A549 (cell line): ENCODE results near the gene NLK. TPM values are rescaled to one million over a fixed set of nuclear protein-coding genes. Genes with fewer than 3 reads are reported as not detected.

Source experiments
- ATAC-seq, 2 experiments: fragments of 200-7000 bp in 1 of 2; fragments of >200 bp in 1 of 2; cut with Nextera tagmentation in 1 of 2; cut with Tn5 transposase in 1 of 2; 3 replicates each; pipeline versions ENCODE4 v1.8.0 to v1.9.1; 2018 to 2020; ENCODE audit warnings: mild to moderate bottlenecking in 1 of 2, moderate library complexity in 1 of 2
- CTCF ChIA-PET: fragments of 300-600 bp; sonication (Branson Sonifier 250); formaldehyde crosslinking; extraction: SDS; loops from one replicate; lab custom pipeline; 2021; ENCODE audit warnings: antibody characterized with exemption, inconsistent platforms; lab: Yijun Ruan, JAX
- POLR2A ChIA-PET: fragments of 350-600 bp; formaldehyde crosslinking; extraction: SDS; loops from one replicate; lab custom pipeline; 2021; ENCODE audit warnings: antibody characterized with exemption, inconsistent platforms; lab: Yijun Ruan, JAX
- DNase-seq, 2 experiments: peaks; one replicate each; pipeline versions ENCODE4 v3.0.0 to v3.0.0-alpha.2; 2011 to 2016; ENCODE audit warnings: low read depth in 1 of 2, low spot score in 1 of 2
- FAIRE-seq: peaks from 2 replicates; lab custom pipeline; 2011; peaks lifted over from hg19 to GRCh38; lab: Jason Lieb, UNC
- H3K27ac ChIP-seq, 2 experiments: fragments of >200 bp; sonication (Bioruptor Twin); formaldehyde crosslinking; 3 replicates each; pipeline ENCODE4 v1.5.1; 2016 to 2017
- H3K4me1 ChIP-seq: fragments of >200 bp; sonication (Bioruptor Twin); formaldehyde crosslinking; 3 replicates; pipeline ENCODE4 v1.6.1; 2016
- H3K4me2 ChIP-seq: fragments of >200 bp; sonication (Bioruptor Twin); formaldehyde crosslinking; 3 replicates; pipeline ENCODE4 v1.6.1; 2016
- H3K4me3 ChIP-seq: fragments of >200 bp; sonication (Bioruptor Twin); formaldehyde crosslinking; 3 replicates; pipeline ENCODE4 v1.5.1; 2016
- H3K9me3 ChIP-seq: fragments of >200 bp; sonication (Bioruptor Twin); formaldehyde crosslinking; 3 replicates; pipeline ENCODE4 v1.6.1; 2016
- BHLHE40 ChIP-seq: IDR thresholded peaks from 2 replicates; pipeline ENCODE4 v1.6.1; 2012; ENCODE audit warnings: low read depth, low read length, inconsistent platforms
- CBX2 ChIP-seq: fragments of 200-600 bp; sonication (generic); IDR thresholded peaks from 2 replicates; pipeline ENCODE4 v1.6.1; 2016; ENCODE audit warnings: low read depth, mild to moderate bottlenecking, borderline replicate concordance
- CEBPB ChIP-seq, 2 experiments: fragments of >200 bp in 1 of 2; sonication (Bioruptor Twin) in 1 of 2; formaldehyde crosslinking in 1 of 2; IDR thresholded peaks; 2 replicates each; pipeline ENCODE4 v1.6.1; 2012 to 2016
- EHF ChIP-seq: fragments of 250-450 bp; sonication (Bioruptor Pico); IDR thresholded peaks from 2 replicates; pipeline ENCODE4 v1.5.0; 2020; ENCODE audit warnings: mild to moderate bottlenecking
- EHMT2 ChIP-seq: fragments of 200-600 bp; sonication (generic); IDR thresholded peaks from 2 replicates; pipeline ENCODE4 v1.6.1; 2016; ENCODE audit warnings: antibody characterized with exemption, low read depth, mild to moderate bottlenecking, moderate library complexity
- ELK1 ChIP-seq: fragments of 150-350 bp; IDR thresholded peaks from 2 replicates; pipeline ENCODE4 v1.6.1; 2014; ENCODE audit warnings: low read depth, mild to moderate bottlenecking, low read length
- FOSB ChIP-seq: fragments of 250-450 bp; sonication (Bioruptor Pico); IDR thresholded peaks from 2 replicates; pipeline ENCODE4 v1.5.0; 2020; ENCODE audit warnings: mild to moderate bottlenecking, moderate library complexity
- HMGXB4 ChIP-seq: fragments of 250-450 bp; sonication (Bioruptor Pico); IDR thresholded peaks from 2 replicates; pipeline ENCODE4 v1.5.0; 2021; ENCODE audit warnings: mild to moderate bottlenecking, moderate library complexity, borderline replicate concordance
- HOXB13 ChIP-seq: fragments of 250-450 bp; sonication (Bioruptor Pico); IDR thresholded peaks from 2 replicates; pipeline ENCODE4 v1.5.0; 2020; ENCODE audit warnings: low read depth, mild to moderate bottlenecking, moderate library complexity
- MAFK ChIP-seq: fragments of 450-650 bp; IDR thresholded peaks from 2 replicates; pipeline ENCODE4 v1.6.1; 2014; ENCODE audit not compliant: partially characterized antibody
- MYC ChIP-seq: IDR thresholded peaks from 2 replicates; pipeline ENCODE4 v1.6.1; 2012; ENCODE audit warnings: mild to moderate bottlenecking, inconsistent platforms, low read length, improper control_type of control experiment, borderline replicate concordance
- POLR2AphosphoS2 ChIP-seq: conservative IDR thresholded peaks from 2 replicates; pipeline ENCODE4 v1.6.1; 2012; ENCODE audit warnings: low read length, improper control_type of control experiment, inconsistent platforms
- RCOR1 ChIP-seq: fragments of 150-350 bp; IDR thresholded peaks from 2 replicates; pipeline ENCODE4 v1.6.1; 2014; ENCODE audit warnings: antibody characterized with exemption, low read length, low read depth
- RNF2 ChIP-seq: fragments of 200-600 bp; sonication (generic); IDR thresholded peaks from 2 replicates; pipeline ENCODE4 v1.6.1; 2016; ENCODE audit warnings: low read depth, mild to moderate bottlenecking, antibody characterized with exemption, moderate library complexity, borderline replicate concordance
- ZFP36 ChIP-seq: fragments of 450-650 bp; IDR thresholded peaks from 2 replicates; pipeline ENCODE4 v1.6.1; 2014; ENCODE audit warnings: borderline replicate concordance; ENCODE audit not compliant: partially characterized antibody
- ZNF302 ChIP-seq: fragments of 250-450 bp; sonication (Bioruptor Pico); IDR thresholded peaks from 2 replicates; pipeline ENCODE4 v1.9.0; 2021; ENCODE audit warnings: inconsistent platforms, mild to moderate bottlenecking, moderate library complexity
- WGBS: methylation state at CpG from one replicate; pipeline ENCODE4 v1.1.6; 2017; ENCODE audit errors: missing lambda C conversion rate; 5-methylcytosine and 5-hydroxymethylcytosine counted together
- polyA plus RNA-seq, 4 experiments: library from polyadenylated mRNA; depleted of rRNA in 3 of 4; stranded (reverse); fragments of >200 nt; fragmentation: RNase III in 1 of 4; extraction: RNeasy Plus Mini Kit Qiagen cat#74134 plus additional on column Dnase treatment in 1 of 4; gene quantifications; 2 replicates in 3 of 4; 3 replicates in 1 of 4; pipeline ENCODE4 v1.2.3, GENCODE V29; 2011 to 2017
- TF ChIP-seq, protein P1 (sequence below): fragments of >200 bp; sonication (Bioruptor Twin); formaldehyde crosslinking; IDR thresholded peaks from 2 replicates; pipeline ENCODE4 v1.6.1; 2016
- TF ChIP-seq, protein P2 (sequence below): IDR thresholded peaks from 2 replicates; pipeline ENCODE4 v1.6.1; 2012
- TF ChIP-seq, protein P3 (sequence below): IDR thresholded peaks from 2 replicates; pipeline ENCODE4 v1.6.1; 2012

NLK gene
- polyA plus RNA-seq, 2 of the 4 experiments (the other 2 are of a cell fraction): 11.8 to 26.5 TPM

DNA sequence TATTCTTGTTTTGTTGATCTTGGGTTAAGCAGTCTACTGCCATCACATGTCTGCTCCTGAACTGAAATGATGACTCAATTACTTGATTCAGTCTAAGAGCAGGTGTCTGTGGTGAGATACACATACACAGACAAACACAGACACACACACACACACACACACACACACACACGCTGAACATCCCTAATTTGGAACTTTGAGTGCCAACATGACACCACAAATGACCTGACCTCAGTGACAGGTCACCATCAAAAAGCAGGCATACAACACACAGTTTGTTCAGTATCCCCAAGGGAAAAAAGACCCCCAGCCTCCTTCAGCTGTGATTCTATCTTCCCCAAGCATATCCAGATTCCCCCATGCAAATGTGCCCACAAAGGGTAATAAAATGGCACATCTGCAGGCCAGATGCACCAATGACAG, 146.4 kb downstream of the NLK start:
- H3K4me1 ChIP-seq: no peaks in the 10 kb centered on the region
- ChIA-PET POLR2A (no interaction called here), CTCF (interaction anchor here (0.7 to 2.6 kb wide), 3 partner anchors 11 to 429 kb away, joined by 3 to 8 read pairs (median 3); no protein-coding TSS in a partner anchor)
- H3K9me3 ChIP-seq: peaks cover 13% of the 10 kb centered on the region; the same call in 1 of the 3 replicates
- 83% methylated on average over 1 of the region's 1 CpG for WGBS
- no peak overlapping the region for H3K4me2 ChIP-seq
- TF ChIP-seq ZFP36 (no peak), ZNF302 (CRISPR knock-in tag) (no peak)
- H3K27ac ChIP-seq: no peak overlapping the region
- ATAC-seq (no peak), FAIRE-seq (no peak), DNase-seq (no peak)
- H3K4me3 ChIP-seq: no peak overlapping the region

- Histone ChIP-seq H3K27ac (no peak overlapping the region), H3K4me3 (no peak overlapping the region), H3K4me1 (no peaks in the 10 kb centered on the region), H3K4me2 (no peak overlapping the region), H3K9me3 (peaks cover 13% of the 10 kb centered on the region; the same call in 1 of the 3 replicates)
- DNase-seq (no peak), FAIRE-seq (no peak), ATAC-seq (no peak)
- ChIA-PET POLR2A (no interaction called here), CTCF (interaction anchor here (0.6 to 1.1 kb wide), 2 partner anchors 143 to 430 kb away, joined by 3 read pairs; no protein-coding TSS in a partner anchor)
- WGBS: 88% methylated on average over 5 of the region's 5 CpGs
- TF ChIP-seq RNF2: no peak
- no peak for TF ChIP-seq POLR2AphosphoS2
- TF ChIP-seq, protein P1, sequence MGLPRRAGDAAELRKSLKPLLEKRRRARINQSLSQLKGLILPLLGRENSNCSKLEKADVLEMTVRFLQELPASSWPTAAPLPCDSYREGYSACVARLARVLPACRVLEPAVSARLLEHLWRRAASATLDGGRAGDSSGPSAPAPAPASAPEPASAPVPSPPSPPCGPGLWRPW: no peak
- no peak for TF ChIP-seq HMGXB4 (CRISPR knock-in tag)
Measured at GRCh38 chr17:28189667-28190066, 147.2 kb downstream of the NLK start.

GRCh38 chr17:28191018-28191417, 148.5 kb downstream of the NLK start:
- Histone ChIP-seq H3K4me3 (no peak overlapping the region), H3K27ac (no peak overlapping the region), H3K9me3 (peaks cover 8% of the 10 kb centered on the region; the same call in 1 of the 3 replicates), H3K4me2 (no peak overlapping the region), H3K4me1 (no peaks in the 10 kb centered on the region)
- 90% methylated on average over 8 of the region's 8 CpGs for WGBS
- CTCF ChIA-PET: interaction anchor here (0.7 kb wide), 1 partner anchor 435 kb away, joined by 3 read pairs; no protein-coding TSS in a partner anchor
- no peak for DNase-seq
- no peak for TF ChIP-seq RCOR1
- TF ChIP-seq ZFP36: no peak
- no peak for TF ChIP-seq POLR2AphosphoS2
- TF ChIP-seq, protein P2, sequence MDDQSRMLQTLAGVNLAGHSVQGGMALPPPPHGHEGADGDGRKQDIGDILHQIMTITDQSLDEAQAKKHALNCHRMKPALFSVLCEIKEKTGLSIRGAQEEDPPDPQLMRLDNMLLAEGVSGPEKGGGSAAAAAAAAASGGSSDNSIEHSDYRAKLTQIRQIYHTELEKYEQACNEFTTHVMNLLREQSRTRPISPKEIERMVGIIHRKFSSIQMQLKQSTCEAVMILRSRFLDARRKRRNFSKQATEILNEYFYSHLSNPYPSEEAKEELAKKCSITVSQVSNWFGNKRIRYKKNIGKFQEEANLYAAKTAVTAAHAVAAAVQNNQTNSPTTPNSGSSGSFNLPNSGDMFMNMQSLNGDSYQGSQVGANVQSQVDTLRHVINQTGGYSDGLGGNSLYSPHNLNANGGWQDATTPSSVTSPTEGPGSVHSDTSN: no peak
- POLR2A ChIA-PET: no interaction called here
- no peak for FAIRE-seq
- no peak for ATAC-seq

DNA sequence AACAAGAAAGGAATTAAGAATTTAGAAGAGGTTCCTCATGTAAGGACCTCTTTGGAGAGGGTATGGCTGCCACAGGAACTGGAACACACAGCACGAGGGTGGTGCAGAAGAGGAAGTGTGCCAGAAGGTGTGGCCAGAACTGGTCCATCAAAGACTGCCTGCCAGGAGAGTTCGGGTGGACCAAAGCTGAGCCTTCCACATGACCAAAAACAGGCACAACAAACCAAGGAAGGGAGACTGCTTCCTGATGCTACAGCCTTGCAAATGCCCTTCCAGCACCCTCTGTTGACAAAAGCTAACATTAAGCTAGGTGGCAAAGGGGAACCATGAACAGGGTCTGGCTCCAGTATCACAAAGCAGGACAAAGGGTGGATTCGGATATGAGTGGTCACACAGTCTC, 150.8 kb downstream of the NLK start:
- no peak for FAIRE-seq
- Histone ChIP-seq H3K9me3 (no peaks in the 10 kb centered on the region), H3K4me3 (no peak overlapping the region), H3K27ac (no peak overlapping the region), H3K4me1 (no peaks in the 10 kb centered on the region), H3K4me2 (no peak overlapping the region)
- TF ChIP-seq MYC (no peak), CEBPB (IDR thresholded peaks at IDR 0.05) (no peak), CBX2 (no peak), ELK1 (no peak), POLR2AphosphoS2 (no peak), FOSB (no peak), EHMT2 (no peak), EHF (CRISPR knock-in tag) (no peak), MAFK (no peak), BHLHE40 (no peak), HOXB13 (CRISPR knock-in tag) (no peak)
- TF ChIP-seq, protein P3, sequence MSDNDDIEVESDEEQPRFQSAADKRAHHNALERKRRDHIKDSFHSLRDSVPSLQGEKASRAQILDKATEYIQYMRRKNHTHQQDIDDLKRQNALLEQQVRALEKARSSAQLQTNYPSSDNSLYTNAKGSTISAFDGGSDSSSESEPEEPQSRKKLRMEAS: no peak
- DNase-seq: no peak
- ChIA-PET CTCF (interaction anchor here (0.7 kb wide), 1 partner anchor 20 kb away, joined by 4 read pairs; no protein-coding TSS in a partner anchor), POLR2A (no interaction called here)
- no peak for ATAC-seq
- 84% methylated on average over 3 of the region's 3 CpGs for WGBS
